Measurements from ENCODE around the gene XXYLT1. TPM values are rescaled to one million over a fixed set of nuclear protein-coding genes. Genes with fewer than 3 reads are reported as not detected.

The XXYLT1 gene
- total and polyA plus RNA-seq, 2 of the 8 experiments (the other 6 are each of a cell fraction or from before 2014, with no cell fraction given) = 18.9 to 23.8 TPM

- Histone ChIP-seq H2BK15ac (ENCODE audit: low read length) (no peak overlapping the region), H3K4me1 (replicated peaks in 1 of 4; ENCODE audit: control insufficient read depth in 3 of 4, insufficient read depth in 4 of 4, low read length in 3 of 4) (peaks cover 18 to 50% (median 32%) of the 10 kb centered on the region in 4 experiments), H4K8ac (ENCODE audit: extremely low read depth, insufficient read depth, low read length) (no peak overlapping the region), H2BK20ac (ENCODE audit: low read length) (no peak overlapping the region; the same call in 1 of the 2 replicates), H3K56ac (replicated peaks; ENCODE audit: insufficient read length, low read depth, low read length) (no peak overlapping the region), H3K4me3 (ENCODE audit: extremely low read depth in 1 of 4, insufficient read depth in 2 of 4, low read depth in 3 of 4, low read length in 4 of 4) (peak overlapping the region in 1 of 4 experiments; percentile 27; a peak in 1 of 8 replicates), H3K79me2 (ENCODE audit: control insufficient read depth in 1 of 2, insufficient read depth in 2 of 2, low read length in 2 of 2) (peaks cover 0 to 5% of the 10 kb centered on the region in 2 experiments; a peak in 2 of 4 replicates), H3K18ac (ENCODE audit: extremely low read depth, low read length) (peak overlapping the region; percentile 2; the same call in 1 of the 2 replicates), H3K36me3 (ENCODE audit: control insufficient read depth in 2 of 4, insufficient read depth in 4 of 4, low read length in 3 of 4) (no peaks in the 10 kb centered on the region), H3K27ac (ENCODE audit: low read depth, low read length) (no peak overlapping the region), H3K79me1 (ENCODE audit: low read depth, low read length) (0 out of 2 replicates have a peak, but pooled peaks cover 3% of the 10 kb centered on the region), H3K23me2 (ENCODE audit: low read depth, low read length) (peaks cover 4% of the 10 kb centered on the region; the same call in 1 of the 2 replicates), H2AFZ (ENCODE audit: low read length) (no peak overlapping the region), H3K4me2 (ENCODE audit: insufficient read depth in 1 of 2, low read depth in 2 of 2, low read length in 2 of 2) (peak overlapping the region; percentile 28 to 61; a peak in 1 of 4 replicates), H3K14ac (ENCODE audit: insufficient read length) (no peak overlapping the region), H3K9ac (replicated peaks in 1 of 4; ENCODE audit: extremely low read depth in 1 of 4, low read depth in 3 of 4, low read length in 3 of 4) (no peak overlapping the region), H2BK12ac (ENCODE audit: low read depth, low read length) (peak overlapping the region; percentile 76; the same call in 1 of the 2 replicates), H2BK120ac (replicated peaks; ENCODE audit: low read depth, low read length) (no peak overlapping the region), H3K27me3 (replicated peaks in 1 of 4; ENCODE audit: control insufficient read depth in 3 of 4, extremely low read depth in 1 of 4, insufficient read depth in 3 of 4, low read length in 3 of 4) (no peaks in the 10 kb centered on the region), H4K91ac (replicated peaks; ENCODE audit: insufficient read length, low read length) (peak overlapping the region; percentile 29), H3K23ac (ENCODE audit: insufficient read length) (no peak overlapping the region), H2AK5ac (ENCODE audit: low read depth, low read length) (no peak overlapping the region), H4K5ac (ENCODE audit: insufficient read length, low read depth, low read length) (no peak overlapping the region), H3K9me3 (ENCODE audit: insufficient read depth in 2 of 2, low read depth in 1 of 2, low read length in 1 of 2) (no peaks in the 10 kb centered on the region), H3K4ac (replicated peaks; ENCODE audit: insufficient read length, low read depth, low read length) (no peak overlapping the region), H4K20me1 (replicated peaks in 1 of 2; ENCODE audit: control insufficient read depth in 1 of 2, insufficient read depth in 2 of 2, low read length in 2 of 2) (no peaks in the 10 kb centered on the region), H2BK5ac (ENCODE audit: low read depth, low read length) (0 out of 2 replicates have a peak overlapping the region, but pooled peaks have one; percentile 36)
- WGBS, 2 experiments (ENCODE audit: extremely low coverage in 1 of 2, insufficient coverage in 1 of 2, insufficient read length in 1 of 2, insufficient replicate concordance in 2 of 2, low coverage in 1 of 2, low lambda C conversion rate in 2 of 2, missing lambda C conversion rate in 1 of 2) = 76% methylated on average over 7 of the region's 8 CpGs; no CpG with 5 or more reads in 1 of the 2 experiments
- ChIA-PET POLR2A (ENCODE audit: partially characterized antibody) (interaction anchor here (0.6 to 1.2 kb wide), 4 partner anchors 107 to 466 kb away, joined by 3 read pairs; no protein-coding TSS in a partner anchor), CTCF (ENCODE audit: partially characterized antibody) (interaction anchor here (0.8 to 1.8 kb wide), 10 partner anchors 31 to 120 kb away, joined by 3 to 5 read pairs (median 4); no protein-coding TSS in a partner anchor)
- FAIRE-seq (no peak), DNase-seq (ENCODE audit: low read depth in 1 of 2, low spot score in 2 of 2) (no peak)
- no peak for TF ChIP-seq NRF1 (IDR thresholded peaks at IDR 0.05; ENCODE audit: low read depth, low read length)
- no peak for TF ChIP-seq EZH2 (IDR thresholded peaks at IDR 0.05; ENCODE audit: low read depth, low read length, severe bottlenecking)
- TF ChIP-seq CBX8 (IDR thresholded peaks at IDR 0.05; ENCODE audit: borderline replicate concordance, low read depth, low read length) = no peak
- no peak for TF ChIP-seq CTCF (IDR thresholded peaks at IDR 0.05; ENCODE audit: control extremely low read depth in 1 of 3, insufficient read depth in 1 of 3, low read depth in 1 of 3, low read length in 3 of 3)
- TF ChIP-seq RNF2 (IDR thresholded peaks at IDR 0.05; ENCODE audit: borderline replicate concordance, low read depth, low read length, missing control alignments, poor library complexity, severe bottlenecking) = no peak
- TF ChIP-seq GTF2F1 (IDR thresholded peaks at IDR 0.05; ENCODE audit: borderline replicate concordance, low read depth, low read length) = no peak
- no peak for TF ChIP-seq TBP (IDR thresholded peaks at IDR 0.05; ENCODE audit: low read depth, low read length)
- TF ChIP-seq EGR1 (IDR thresholded peaks at IDR 0.05; ENCODE audit: borderline replicate concordance, low read depth, low read length) = no peak
- no peak for TF ChIP-seq RAD21 (IDR thresholded peaks at IDR 0.05 in 1 of 2, conservative IDR thresholded peaks at IDR 0.05 in 1 of 2; ENCODE audit: low read depth in 2 of 2, low read length in 2 of 2)
Observed at GRCh38 chr3:195153653-195154052, 117.3 kb downstream of the XXYLT1 start.
